Measurements from ENCODE around the gene MRTO4. TPM values are rescaled to one million over a fixed set of nuclear protein-coding genes. Genes with fewer than 3 reads are reported as not detected.

MRTO4 gene
- total and polyA plus RNA-seq, 9 of the 15 experiments (the other 6 are each of a cell fraction or from before 2014, with no cell fraction given) = 62.0 to 173 (median 146) TPM

DNA sequence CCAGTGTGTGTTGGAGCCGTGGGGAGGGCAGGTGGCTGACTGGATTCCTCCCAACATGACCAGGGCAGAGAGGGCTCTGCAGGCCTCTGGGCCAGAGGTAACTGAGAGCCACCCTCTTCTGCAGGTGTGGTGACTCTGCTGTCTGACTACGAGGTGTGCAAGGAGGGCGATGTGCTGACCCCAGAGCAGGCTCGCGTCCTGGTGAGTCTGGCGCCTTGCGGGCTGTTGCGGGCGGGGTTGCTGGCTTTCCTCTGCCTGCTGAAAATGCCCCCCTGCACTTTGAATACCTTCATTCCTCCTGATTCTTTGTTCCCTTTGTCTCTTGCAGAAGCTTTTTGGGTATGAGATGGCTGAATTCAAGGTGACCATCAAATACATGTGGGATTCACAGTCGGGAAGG, 6.7 kb downstream of the MRTO4 start:
- Histone ChIP-seq H3K4me3 (no peak overlapping the region), H3K4me1 (replicated peaks in 1 of 2; ENCODE audit: control insufficient read depth in 2 of 2, insufficient read depth in 2 of 2, low read length in 2 of 2) (peaks cover 6 to 18% of the 10 kb centered on the region in 2 experiments; a peak in 4 of 5 replicates), H3K9ac (ENCODE audit: insufficient read depth in 1 of 2, low read depth in 2 of 2, low read length in 2 of 2) (peak overlapping the region in 1 of 2 experiments; percentile 54; a peak in 1 of 4 replicates), H3K4me2 (ENCODE audit: insufficient read depth, low read length) (no peak overlapping the region), H3K9me3 (replicated peaks; ENCODE audit: control insufficient read depth, insufficient read depth, low read depth, low read length) (no peaks in the 10 kb centered on the region), H3K27ac (ENCODE audit: extremely low read depth, low read depth, low read length) (no peak overlapping the region), H2AFZ (ENCODE audit: low read depth, low read length) (no peak overlapping the region), H3K36me3 (ENCODE audit: control insufficient read depth, insufficient read depth, low read length) (peaks cover 77% of the 10 kb centered on the region), H4K20me1 (replicated peaks; ENCODE audit: control insufficient read depth, insufficient read depth, low read length) (peaks cover 10% of the 10 kb centered on the region), H3K27me3 (ENCODE audit: control insufficient read depth in 2 of 2, insufficient read depth in 2 of 2, low read length in 2 of 2) (no peaks in the 10 kb centered on the region), H3K79me2 (ENCODE audit: control insufficient read depth, insufficient read depth, low read length) (peaks cover 33% of the 10 kb centered on the region), H3K9me1 (ENCODE audit: control insufficient read depth, insufficient read depth, low read length) (peaks cover 2% of the 10 kb centered on the region)
- no TSS peak for BruUV-seq (replicated peaks)
- POLR2A ChIA-PET = interaction anchor here (1.1 to 3.7 kb wide), 3 partner anchors 12 to 54 kb away, joined by 3 to 19 read pairs (median 4); no protein-coding TSS in a partner anchor
- no peak for ATAC-seq
- DNase-seq (ENCODE audit: extremely low read depth in 1 of 4, low spot score in 3 of 4) = peak in 1 of 4 experiments; percentile 14
- TF ChIP-seq SIN3A (IDR thresholded peaks at IDR 0.05; ENCODE audit: borderline replicate concordance in 2 of 2, control insufficient read depth in 1 of 2, low read depth in 2 of 2, low read length in 2 of 2) (no peak), POLR2AphosphoS5 (IDR thresholded peaks at IDR 0.05; ENCODE audit: control insufficient read depth, insufficient read depth, low read depth, low read length) (0 out of 2 replicates have a peak, but pooled peaks have one; percentile 16)
- TF ChIP-seq, protein P1, sequence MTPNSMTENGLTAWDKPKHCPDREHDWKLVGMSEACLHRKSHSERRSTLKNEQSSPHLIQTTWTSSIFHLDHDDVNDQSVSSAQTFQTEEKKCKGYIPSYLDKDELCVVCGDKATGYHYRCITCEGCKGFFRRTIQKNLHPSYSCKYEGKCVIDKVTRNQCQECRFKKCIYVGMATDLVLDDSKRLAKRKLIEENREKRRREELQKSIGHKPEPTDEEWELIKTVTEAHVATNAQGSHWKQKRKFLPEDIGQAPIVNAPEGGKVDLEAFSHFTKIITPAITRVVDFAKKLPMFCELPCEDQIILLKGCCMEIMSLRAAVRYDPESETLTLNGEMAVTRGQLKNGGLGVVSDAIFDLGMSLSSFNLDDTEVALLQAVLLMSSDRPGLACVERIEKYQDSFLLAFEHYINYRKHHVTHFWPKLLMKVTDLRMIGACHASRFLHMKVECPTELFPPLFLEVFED (CRISPR knock-in tag; conservative IDR thresholded peaks at IDR 0.05) = no peak
- TF ChIP-seq, protein P2, sequence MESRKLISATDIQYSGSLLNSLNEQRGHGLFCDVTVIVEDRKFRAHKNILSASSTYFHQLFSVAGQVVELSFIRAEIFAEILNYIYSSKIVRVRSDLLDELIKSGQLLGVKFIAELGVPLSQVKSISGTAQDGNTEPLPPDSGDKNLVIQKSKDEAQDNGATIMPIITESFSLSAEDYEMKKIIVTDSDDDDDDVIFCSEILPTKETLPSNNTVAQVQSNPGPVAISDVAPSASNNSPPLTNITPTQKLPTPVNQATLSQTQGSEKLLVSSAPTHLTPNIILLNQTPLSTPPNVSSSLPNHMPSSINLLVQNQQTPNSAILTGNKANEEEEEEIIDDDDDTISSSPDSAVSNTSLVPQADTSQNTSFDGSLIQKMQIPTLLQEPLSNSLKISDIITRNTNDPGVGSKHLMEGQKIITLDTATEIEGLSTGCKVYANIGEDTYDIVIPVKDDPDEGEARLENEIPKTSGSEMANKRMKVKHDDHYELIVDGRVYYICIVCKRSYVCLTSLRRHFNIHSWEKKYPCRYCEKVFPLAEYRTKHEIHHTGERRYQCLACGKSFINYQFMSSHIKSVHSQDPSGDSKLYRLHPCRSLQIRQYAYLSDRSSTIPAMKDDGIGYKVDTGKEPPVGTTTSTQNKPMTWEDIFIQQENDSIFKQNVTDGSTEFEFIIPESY (CRISPR knock-in tag; IDR thresholded peaks at IDR 0.05) = 0 out of 2 replicates have a peak, but pooled peaks have one; percentile 30
- in situ Hi-C loops (cut with MboI) = no loop called here
- CTCF ChIA-PET (ENCODE audit: low intra/inter-chr PET ratio) = no interaction called here
- no peak for FAIRE-seq
- 88% methylated on average over 10 of the region's 10 CpGs for WGBS (ENCODE audit: insufficient coverage, low coverage, missing lambda C conversion rate)
- intact Hi-C loops (cut with micrococcal nuclease) = no loop called here

All from K562 (cell line).